COLO829 (cell line): Measurements from ENCODE around the gene ANKS1B.
"Not testable (repeated sequence)": the region's sequence is repeated elsewhere in the genome, so short reads cannot be mapped to it uniquely, and the experiment has no call there.

ENCODE experiments used
- DNase-seq: peaks from one replicate; pipeline ENCODE4 v3.0.0; 2012; ENCODE audit warnings: low spot score

Gene ANKS1B

GRCh38 chr12:98808243-98808875, 1176.4 kb downstream of the ANKS1B start:
- no peak for DNase-seq

DNA sequence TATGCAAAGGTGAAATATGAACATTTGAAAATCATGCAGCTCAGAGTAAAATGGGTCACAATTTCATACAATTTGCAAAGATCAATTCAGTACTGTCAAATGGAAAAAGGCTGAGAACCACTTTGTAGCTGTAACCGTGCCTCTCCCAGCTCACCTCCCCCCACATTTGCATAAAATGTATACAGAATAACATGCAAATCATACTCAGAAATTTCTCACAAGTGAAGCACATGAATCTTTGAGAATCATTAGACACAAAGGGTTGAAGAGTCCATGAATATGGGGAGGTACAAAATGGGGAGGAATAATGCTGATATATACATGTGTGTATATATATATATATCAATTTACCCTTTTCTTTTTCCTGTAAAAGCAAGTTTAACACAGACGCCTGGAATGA, 1177.5 kb downstream of the ANKS1B start:
- no peak for DNase-seq

- no peak for DNase-seq
Observed at GRCh38 chr12:98803468-98804209, 1181.1 kb downstream of the ANKS1B start.

GRCh38 chr12:98799822-98800221, 1184.9 kb downstream of the ANKS1B start:
- DNase-seq: no peak

- DNase-seq: no peak
Observed at GRCh38 chr12:98799146-98799810, 1185.5 kb downstream of the ANKS1B start.

DNA sequence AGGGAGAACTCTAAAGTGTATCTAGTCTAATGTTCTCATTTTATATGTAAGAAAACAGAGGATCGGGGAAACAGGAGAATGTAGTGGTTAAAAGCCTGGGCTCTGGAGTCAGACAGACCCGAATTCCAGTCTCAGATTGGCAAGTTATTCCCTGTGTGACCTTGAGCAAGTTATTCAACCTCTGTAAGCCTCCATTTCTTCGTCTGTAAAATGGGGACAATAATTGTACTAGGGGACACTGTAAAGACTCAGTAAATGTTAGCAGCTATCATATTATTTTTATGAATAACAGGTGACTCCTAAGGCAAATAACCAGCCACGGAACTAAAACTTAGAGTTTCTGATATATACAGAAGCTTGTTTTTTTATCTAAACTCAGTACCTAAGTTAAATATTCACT, 1187.5 kb downstream of the ANKS1B start:
- DNase-seq: no peak

DNA sequence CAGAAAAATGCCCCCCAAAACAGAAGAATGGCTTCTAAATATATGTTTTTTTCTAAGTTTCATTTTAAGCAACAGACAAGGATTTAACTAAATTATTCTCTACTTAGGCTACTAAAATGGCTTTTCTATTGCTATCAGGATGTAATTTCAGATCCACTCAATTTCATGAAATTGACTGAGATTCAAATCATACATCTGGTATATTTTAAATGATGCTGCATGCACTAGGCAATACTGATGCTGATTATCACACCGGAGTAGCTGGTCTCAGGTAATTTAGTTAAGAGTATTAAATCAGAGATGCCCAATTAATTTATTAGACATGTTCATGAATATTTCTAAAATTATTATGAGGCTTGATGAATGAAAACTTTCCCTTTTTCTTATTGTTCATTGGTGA, 1188.0 kb downstream of the ANKS1B start:
- DNase-seq: no peak

DNA sequence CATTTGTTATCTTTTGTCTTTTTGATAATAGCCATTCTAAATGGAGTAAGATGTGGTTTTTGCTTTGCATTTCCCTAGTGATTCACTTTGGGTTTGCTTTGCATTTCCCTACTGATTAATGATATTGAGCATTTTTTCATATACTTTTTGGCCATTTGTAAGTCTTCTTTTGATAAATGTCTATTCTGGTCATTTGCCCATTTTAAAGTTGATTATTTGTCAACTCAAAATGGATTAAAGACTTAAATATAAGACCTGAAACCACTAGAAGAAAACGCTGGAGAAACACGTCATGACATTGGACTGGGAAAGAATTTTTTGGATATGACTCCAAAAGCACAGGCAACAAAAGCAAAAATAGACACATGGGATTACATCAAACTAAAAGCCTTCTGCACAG, 1191.6 kb downstream of the ANKS1B start:
- no peak for DNase-seq

GRCh38 chr12:98791406-98791805, 1193.3 kb downstream of the ANKS1B start:
- no peak for DNase-seq

DNA sequence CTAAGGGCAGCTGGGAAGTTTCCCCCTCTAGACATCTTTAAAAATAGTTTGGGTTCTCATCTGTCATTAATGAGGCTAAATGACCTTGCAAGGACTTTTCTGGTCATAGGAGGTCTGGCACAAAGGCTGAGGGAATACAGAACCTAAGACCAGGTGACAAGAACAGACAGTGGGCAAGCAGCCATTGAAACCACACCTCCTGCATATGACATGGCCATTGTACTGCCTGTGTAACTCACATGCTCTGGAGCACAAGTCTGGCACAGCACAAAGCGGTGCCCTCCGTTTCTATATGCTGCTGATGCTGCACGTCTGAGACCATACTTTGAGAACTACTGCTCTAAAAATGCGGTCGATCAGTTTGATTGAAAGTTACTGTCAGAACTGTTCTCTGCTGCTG, 1196.3 kb downstream of the ANKS1B start:
- DNase-seq: no peak

DNA sequence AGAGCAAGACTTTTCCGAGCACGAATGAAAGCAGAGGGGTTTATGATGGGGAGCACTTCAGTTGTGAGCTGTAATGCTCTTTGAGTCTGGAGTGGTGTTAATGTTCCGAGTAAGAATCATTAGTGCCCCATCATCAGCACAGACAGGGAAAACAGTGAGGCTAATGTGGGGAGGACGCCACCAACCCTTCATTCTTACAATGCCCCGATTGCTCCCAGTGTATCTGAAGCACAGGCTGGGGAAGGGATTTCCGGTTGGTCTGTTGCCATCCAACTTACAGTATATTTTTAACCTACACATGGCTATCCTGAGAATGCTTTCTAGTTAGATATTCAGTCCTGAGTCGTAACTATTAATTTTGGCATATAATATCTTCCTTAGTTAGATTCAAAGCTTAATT, 1198.1 kb downstream of the ANKS1B start:
- DNase-seq: no peak

DNA sequence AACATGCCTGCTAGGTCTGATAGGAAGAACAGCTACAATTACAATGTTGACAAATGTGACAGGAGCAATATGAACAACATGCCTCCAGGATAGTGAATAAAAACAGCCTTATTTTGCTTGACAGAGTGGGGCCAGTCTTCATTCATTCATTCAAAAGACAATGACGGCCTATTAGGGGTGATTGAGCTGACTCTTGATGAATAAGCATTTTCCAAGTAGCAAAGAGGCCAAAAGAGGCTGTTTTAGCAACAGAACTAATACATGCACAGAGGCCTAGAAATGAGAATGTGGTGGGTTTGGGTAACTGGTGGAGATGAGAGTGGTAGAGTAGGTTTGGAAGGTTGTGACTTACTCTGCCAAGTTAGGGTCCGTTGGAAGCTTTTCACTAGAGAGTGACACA, 1201.3 kb downstream of the ANKS1B start:
- DNase-seq: no peak

DNA sequence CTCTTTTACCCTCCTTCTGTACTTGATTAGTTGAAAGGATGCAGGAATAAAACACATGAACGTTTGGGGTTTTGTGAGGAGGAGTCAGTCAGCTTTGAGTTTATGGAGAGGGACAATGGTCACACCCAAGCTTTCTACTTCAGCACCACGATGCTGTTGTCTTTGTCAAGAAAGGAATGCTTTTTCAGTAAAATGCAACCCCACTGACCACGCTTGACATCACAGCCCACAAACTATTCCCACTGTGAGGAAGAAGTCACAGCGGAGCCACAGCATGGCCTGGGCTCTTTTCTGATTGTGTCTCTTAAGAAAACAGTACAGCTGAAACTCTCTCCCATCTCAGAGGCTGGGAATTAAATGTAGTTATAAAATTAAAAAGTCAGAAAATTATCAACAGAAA, 1204.5 kb downstream of the ANKS1B start:
- no peak for DNase-seq

- no peak for DNase-seq
Observed at GRCh38 chr12:98772818-98773217, 1211.9 kb downstream of the ANKS1B start.

- no peak for DNase-seq
Observed at GRCh38 chr12:98771811-98772752, 1212.7 kb downstream of the ANKS1B start.

DNA sequence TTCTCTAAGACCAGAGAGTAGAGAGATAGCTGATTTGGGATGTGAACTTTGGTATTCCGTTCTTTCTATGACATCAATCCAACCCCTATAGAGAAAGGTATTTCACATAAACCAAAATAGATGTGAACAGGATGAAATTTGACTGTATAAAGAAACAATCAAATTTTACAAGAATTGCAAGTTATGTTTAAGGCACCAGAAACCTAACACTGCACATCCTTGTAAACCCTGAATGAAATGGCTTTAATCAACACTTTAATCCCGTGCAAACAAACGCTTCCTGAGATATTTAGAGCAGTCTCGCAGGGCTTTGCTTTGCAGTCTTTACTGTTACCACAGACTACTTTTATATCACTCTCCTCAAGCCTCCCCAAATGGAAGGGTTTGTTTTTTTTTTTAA, 1214.5 kb downstream of the ANKS1B start:
- DNase-seq: no peak

- DNase-seq: no peak
Observed at GRCh38 chr12:98769068-98769467, 1215.7 kb downstream of the ANKS1B start.

DNA sequence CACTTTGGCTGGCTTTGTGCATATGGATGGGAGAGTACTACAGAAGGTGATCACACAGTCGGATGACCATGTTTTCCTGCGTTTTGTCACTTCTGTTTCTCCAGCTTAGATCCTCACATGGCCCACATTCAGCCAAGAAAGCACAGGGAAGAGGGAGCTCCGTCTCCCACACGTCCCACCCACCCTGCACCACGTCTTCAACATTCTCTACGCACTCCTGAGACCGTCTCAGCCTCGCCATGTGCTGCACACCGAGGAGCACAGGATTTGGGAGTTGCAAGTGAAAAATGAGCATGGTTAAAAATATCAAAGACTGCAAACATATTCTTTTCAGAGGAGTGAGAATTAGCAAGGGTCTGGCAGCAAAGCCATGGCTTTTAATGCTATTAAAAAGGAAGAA, 1217.5 kb downstream of the ANKS1B start:
- no peak for DNase-seq

DNA sequence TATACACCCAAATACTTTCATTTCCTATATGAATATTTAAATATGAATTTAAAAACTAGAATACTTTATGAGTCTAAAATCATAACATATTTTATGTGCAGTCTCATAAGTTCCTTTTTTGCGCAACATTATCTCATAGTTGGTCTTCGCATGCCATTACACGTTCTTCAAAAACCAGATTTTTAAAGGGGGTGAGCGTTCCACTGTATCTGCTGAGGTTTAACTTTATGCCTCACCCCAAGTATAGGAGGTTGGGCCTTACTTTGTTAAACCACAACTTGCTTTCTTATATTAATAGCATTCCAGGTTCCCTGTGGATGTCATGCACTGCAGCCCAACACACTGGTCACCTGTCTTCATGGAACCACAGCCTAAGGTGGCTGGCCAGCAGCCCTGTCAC, 1221.1 kb downstream of the ANKS1B start:
- no peak for DNase-seq

- DNase-seq: no peak
Observed at GRCh38 chr12:98758331-98758730, 1226.4 kb downstream of the ANKS1B start.

DNA sequence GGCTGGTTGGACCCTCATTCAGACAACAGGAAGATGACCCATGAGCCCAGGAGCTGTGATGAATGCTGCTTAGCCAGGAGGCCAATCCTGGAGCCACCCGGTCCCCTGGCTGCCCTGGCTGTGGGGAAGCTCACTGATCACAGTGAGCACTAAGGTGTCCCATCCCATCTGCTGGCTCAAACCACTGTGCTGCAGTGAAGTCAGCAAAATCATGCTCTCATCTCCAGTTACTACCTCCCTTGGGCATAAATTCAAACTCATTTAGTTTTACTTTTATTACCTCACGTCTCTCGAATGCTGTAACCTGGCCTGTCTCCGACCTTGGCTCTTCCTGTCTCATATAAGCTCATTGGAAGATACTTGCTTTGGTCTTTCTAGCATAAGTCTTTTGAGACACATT, 1227.3 kb downstream of the ANKS1B start:
- no peak for DNase-seq

DNA sequence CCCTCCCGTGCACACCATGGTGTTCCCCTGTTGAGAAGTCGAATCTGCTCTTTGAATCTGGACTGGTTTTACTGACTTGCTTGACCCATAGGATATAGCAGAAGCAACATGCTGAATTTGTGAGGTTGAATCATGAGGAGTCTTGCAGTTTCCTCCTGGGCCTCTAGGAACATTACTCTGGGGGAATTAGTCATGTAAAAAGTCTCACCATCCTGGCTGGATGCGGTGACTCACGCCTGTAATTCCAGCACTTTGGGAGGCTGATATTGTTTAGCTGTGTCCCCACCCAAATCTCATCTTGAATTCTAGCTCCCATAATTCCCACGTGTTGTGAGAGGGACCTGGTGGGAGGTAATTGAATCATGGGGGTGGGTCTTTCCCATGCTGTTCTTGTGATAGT, 1228.9 kb downstream of the ANKS1B start:
- not testable (repeated sequence) for DNase-seq
